Skeletal muscle cell (primary cell): Measurements from ENCODE around the gene F8A2.
"Not testable (repeated sequence)": the region's sequence is repeated elsewhere in the genome, so short reads cannot be mapped to it uniquely, and the experiment has no call there.

Experiments
- DNase-seq: peaks from one replicate; pipeline ENCODE4 v3.0.0-alpha.2; 2010; ENCODE audit warnings: low read depth
- H3K4me3 ChIP-seq: 2 replicates; pipeline ENCODE4 v1.5.1; 2011; ENCODE audit warnings: low read depth, mild to moderate bottlenecking, control low read depth, low read length, moderate library complexity

F8A2 gene

GRCh38 chrX:155381843-155382528, at the start of gene F8A2:
Gene F8A2, plus strand, starts transcription at chrX:155382095. Its CDS starts 20 bp downstream, at chrX:155382115.
- H3K4me3 ChIP-seq, DNase-seq: not testable (repeated sequence)

DNA sequence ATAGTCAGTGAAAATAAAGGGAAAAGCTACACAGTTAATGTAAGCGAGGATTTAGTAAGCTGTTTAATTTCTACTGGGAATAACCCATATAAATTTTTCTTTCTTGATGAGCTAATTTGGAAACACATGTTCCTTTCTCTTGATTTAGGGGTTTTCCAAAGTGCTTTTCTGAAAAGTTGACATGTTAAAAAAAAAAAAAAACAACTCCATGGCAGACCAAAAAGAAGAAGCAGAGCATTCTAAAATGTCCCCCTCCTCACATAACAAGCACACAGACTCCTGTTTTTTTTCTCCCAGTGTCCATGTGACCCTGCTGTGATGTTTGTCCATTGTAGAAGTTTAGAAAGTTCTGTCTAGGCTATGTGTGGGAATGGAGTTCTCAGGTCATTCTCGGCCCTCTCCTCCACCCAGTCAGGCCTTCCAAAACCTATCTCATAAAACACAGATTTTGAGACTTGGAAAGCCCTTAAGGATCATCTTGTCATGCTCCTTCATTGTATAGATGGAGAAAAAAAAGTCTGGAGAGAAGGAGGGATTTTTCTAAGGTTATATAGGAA, 48.3 kb upstream of the F8A2 start:
- DNase-seq: no peak
- H3K4me3 ChIP-seq: no peak overlapping the region

GRCh38 chrX:155334486-155335336, 47.2 kb upstream of the F8A2 start, which contains the start of gene CLIC2:
Gene CLIC2, minus strand, starts transcription at chrX:155334614. Its CDS starts 187 bp downstream, at chrX:155334427.
- DNase-seq: peak; percentile 83
- no peak within 1 kb of the TSS for H3K4me3 ChIP-seq

- not testable (repeated sequence) for DNase-seq, H3K4me3 ChIP-seq
Measured at GRCh38 chrX:155335337-155335712, 46.6 kb upstream of the F8A2 start.

GRCh38 chrX:155345689-155346088, 36.2 kb upstream of the F8A2 start:
- not testable (repeated sequence) for H3K4me3 ChIP-seq, DNase-seq

DNA sequence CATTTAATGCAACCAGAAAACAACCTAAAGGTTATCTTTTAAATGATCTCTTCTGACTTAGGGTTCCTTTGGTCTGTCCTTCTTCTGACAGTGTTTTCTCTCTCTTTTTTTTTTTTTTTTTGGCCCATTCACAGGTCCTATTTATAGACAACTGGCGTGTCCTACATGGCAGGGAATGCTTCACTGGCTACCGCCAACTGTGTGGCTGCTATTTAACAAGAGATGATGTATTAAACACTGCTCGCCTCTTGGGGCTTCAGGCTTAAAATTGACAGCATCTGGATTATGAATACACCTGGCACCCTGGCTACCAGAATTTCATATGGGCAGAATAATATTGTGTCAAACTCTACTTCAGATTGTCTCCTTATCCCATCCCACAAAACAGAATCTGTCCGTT, 32.4 kb upstream of the F8A2 start:
- H3K4me3 ChIP-seq, DNase-seq: not testable (repeated sequence)

DNA sequence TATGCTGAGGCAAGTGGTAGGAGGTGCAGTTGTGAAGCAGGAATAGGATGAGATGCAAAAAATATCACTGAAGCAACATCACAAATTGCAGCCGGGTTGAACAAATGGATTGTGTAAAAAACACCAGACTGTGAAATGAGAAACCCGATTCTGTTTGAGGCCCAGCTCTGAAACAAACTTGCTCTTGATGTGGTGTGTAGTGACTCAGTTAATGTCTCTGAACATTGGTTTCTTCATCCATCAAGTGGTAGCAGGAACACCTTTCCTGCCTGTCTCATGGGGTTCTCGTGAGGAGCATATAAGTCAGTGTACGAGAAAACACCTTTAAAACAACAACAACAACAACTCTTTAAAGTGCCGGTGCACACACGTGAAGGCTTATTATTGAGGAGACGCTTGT, 18.2 kb upstream of the F8A2 start:
- not testable (repeated sequence) for H3K4me3 ChIP-seq, DNase-seq

DNA sequence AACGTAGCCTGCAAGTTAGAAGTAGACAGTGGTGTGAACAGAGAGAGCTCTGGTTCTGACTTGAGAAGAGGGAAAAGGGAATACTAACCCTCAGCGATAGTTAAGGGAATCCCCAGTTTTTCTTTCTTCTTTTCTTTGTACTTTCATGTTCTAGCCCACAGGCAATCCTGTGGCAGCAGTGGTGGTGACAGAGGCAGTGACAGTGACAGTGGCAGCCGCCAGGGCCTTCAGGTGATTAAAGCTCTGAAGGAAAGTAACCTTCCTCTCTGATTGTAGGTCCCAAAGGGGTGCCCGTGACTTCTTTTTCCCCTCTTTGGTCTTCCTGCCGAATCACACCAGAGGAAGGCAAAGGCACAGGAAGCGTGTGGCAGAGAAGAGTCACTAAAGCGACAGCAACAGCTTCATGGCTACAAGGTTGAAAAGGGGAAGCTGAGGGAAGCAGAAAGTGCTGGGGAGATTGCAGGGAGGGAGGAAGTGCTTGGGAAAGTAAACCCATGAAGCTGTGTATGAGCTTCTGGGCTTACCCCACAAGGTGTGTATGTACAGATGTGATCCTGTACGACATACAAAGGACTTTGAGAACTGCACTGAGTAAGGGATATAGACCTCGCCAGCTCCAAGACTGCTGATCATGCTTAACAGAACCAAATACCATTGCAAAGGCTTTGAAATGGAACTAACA, 8.0 kb upstream of the F8A2 start:
- not testable (repeated sequence) for H3K4me3 ChIP-seq, DNase-seq

GRCh38 chrX:155379802-155380201, 2.1 kb upstream of the F8A2 start:
- H3K4me3 ChIP-seq, DNase-seq: not testable (repeated sequence)

- not testable (repeated sequence) for DNase-seq, H3K4me3 ChIP-seq
Measured at GRCh38 chrX:155382529-155382967, 653 bp downstream of the F8A2 start.

GRCh38 chrX:155389634-155390033, 7.7 kb downstream of the F8A2 start:
- H3K4me3 ChIP-seq: no peak overlapping the region
- no peak for DNase-seq

DNA sequence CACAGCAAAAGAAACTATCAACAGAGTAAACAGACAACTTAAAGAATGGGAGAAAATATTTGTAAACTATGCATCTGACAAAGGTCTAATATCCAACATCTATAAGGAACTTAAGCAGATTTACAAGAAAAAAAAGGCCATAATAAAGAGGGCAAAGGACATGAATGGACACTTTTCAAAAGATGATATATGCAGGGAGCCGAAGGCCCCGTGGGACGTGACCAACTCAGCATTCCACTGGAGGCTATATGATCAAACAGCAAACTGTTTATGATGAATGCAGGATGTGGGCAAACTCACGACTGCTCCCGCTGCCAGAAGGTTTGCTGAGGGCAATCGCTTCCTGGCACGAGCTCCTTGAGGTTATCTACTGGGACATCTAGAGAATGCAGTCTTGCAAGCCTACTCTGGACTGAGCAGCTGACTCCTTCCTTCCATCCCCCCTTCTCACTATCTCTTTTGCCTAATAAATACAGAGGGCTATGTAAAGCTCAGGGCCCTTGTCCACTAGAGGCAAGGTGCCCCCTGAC, 12.9 kb downstream of the F8A2 start:
- H3K4me3 ChIP-seq, DNase-seq: not testable (repeated sequence)

GRCh38 chrX:155406429-155406828, 24.5 kb downstream of the F8A2 start:
- no peak overlapping the region for H3K4me3 ChIP-seq
- no peak for DNase-seq

- H3K4me3 ChIP-seq: no peak overlapping the region
- DNase-seq: no peak
Measured at GRCh38 chrX:155417769-155418168, 35.9 kb downstream of the F8A2 start.
